HTERT RPE-1 (cell line): ENCODE measurements around the gene PRM2.
"Not testable (repeated sequence)": the region's sequence is repeated elsewhere in the genome, so short reads cannot be mapped to it uniquely, and the experiment has no call there.

Experiments
- in situ Hi-C: fragments of 300-500 bp; cut with MboI; formaldehyde crosslinking; loops from 4 replicates; pipeline ENCODE4 v1.14.3; 2020; ENCODE audit warnings: low sequenced_read_pairs

Gene PRM2

DNA sequence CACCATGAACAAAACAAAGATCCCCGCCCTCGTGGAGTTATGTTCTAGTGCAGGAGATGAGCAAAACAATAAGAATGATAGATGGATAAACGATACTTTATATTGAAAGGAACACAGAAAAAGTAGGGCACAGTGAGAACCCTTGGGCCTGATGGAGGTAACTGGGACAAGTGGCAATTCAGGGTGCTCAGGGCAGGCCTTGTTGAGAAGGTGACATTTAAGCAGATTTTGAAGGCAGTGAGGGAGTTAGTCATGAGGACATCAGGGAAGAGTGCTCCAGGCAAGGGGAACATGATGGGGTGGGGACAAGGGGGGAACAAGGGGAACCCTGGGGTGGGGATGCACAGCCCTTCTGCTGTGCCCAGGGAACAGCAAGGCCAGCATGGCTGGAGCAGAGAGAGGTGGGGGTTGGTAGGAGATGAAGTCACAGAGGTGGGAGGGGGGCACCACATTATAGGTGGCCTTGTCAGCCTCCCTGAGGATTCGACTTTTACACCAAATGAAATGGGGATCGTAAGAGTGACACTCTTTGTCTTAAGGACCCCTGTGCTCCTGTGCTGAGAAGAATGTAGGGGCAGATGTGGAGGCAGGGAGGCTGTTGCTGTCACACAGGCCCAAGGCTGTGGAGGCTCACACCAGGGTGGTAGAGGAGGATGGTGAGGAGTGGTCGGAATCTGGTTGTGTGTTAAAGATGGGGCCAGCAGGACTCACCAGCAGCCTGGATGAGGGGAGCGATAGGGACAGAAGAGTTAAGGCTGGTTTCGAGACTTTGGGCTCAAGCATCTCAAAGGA, 14.0 kb upstream of the PRM2 start:
- in situ Hi-C loops: no loop called here

DNA sequence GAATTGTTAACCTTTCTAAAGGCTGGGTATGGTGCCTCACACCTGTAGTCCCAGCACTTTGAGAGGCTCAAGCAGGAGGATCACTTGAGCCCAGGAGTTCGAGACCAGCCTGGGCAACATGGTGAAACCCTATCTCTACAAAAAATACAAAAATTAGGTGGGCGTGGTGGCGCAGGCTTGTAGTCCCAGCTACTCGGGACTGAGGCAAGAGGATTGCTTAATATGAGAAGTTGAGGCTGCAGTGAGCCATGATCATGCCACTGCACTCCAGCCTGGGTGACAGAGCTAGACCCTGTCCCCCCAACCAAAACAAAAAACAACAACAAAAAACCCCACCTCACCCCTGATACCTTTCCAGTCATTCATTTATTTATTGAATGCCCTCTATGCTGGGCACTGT, 13.4 kb upstream of the PRM2 start:
- in situ Hi-C loops: not testable (repeated sequence)

GRCh38 chr16:11289202-11289601, 12.9 kb upstream of the PRM2 start:
- in situ Hi-C loops: no loop called here

DNA sequence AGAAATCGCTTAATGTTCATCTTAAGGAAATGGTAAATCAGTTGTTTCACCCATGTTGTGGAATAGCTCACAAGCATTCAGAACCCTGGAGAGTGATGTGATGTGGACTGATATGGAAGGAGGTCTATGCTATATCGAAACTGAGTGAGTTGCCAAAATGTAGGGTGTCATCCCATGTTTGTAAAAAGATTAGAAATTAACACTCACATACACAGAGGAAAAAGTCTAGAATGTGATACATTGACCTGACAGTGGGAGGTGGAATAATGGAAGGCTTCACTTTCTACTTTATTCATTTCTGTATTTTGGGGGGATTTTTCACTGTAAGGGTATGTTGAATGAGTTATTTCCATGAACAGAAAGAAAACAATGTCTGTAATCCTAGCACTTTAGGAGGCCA, 9.6 kb upstream of the PRM2 start:
- in situ Hi-C loops: no loop called here

GRCh38 chr16:11283820-11284248, 7.6 kb upstream of the PRM2 start:
- in situ Hi-C loops: no loop called here

DNA sequence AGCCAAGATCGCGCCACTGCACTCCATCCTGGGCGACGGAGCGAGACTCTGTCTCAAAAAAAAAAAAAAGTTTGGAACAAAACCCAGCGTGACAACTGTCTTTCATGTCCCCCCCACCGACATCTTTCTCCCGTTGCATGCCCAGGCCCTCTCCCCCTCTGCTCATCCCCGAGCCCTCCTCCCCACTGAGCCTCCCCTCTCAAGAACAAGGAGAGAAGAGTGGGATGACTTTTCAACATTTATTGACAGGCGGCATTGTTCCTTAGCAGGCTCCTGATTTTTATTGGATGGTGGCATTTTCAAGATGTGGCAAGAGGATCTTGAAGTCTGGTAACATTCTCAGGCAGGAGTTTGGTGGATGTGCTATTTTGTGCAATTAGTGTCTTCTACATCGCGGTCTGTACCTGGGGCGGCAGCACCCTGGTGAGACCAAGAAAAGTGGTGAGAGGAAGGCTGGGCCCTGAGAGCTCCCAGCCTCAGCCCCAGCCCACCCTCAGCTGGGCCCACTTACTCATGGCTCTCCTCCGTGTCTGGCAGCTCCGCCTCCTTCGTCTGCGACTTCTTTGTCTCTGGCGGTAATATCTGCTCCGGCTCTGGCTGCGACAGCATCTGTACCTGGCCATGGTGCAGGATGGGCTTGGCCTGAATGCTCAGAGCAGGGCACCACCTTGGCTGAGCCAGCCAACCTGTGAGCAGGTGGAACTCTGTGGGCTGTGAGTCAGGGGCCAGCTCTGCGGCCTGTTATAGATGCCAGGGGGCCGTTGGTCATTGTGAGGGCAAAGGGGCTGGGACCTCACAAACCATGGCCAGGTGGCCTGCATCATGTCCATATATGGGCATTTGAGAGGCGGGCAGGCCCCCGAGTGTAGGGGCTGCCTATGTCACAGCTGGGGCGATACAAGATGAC, 4.6 kb upstream of the PRM2 start, which contains the start of gene PRM1:
PRM1 (minus strand) TSS at position 715 of the 907 bp plus-strand sequence; CDS start at position 623, 92 bp downstream.
- in situ Hi-C loops: no loop called here

GRCh38 chr16:11278681-11279628, 2.7 kb upstream of the PRM2 start:
- in situ Hi-C loops: no loop called here

DNA sequence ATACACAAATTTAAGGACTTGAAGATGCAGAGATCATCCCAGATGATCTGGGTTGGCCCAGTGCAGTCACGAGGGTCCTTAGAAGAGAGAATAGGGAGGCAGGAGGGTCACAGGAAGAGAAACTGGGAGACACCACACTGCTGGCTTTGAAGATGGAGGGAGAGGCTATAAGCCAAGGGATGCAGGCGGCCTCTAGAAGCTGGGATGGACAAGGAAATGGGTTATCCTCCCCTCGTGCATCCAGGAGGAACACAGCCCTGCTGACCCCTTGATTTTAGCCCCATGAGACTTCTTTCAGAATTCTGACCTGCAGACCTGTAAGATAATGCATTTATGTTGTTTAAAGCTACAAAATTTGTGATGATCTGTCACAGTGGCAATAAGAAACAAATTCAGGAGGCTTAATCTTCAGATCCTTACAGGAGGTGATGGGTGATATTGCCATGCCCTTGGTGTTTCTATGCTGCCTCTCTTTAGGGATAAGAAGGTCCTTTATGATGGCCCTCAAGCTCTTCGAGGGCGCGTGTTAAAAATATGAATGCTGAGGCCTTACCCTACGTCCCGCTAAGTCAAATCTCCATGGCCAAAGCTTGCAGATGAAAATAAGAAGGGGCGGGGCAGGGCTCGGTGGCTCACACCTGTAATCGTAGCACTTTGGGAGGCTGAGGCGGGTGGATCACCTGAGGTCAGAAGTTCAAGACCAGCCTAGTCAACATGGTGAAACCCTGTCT, 1.5 kb upstream of the PRM2 start:
- in situ Hi-C loops: no loop called here

DNA sequence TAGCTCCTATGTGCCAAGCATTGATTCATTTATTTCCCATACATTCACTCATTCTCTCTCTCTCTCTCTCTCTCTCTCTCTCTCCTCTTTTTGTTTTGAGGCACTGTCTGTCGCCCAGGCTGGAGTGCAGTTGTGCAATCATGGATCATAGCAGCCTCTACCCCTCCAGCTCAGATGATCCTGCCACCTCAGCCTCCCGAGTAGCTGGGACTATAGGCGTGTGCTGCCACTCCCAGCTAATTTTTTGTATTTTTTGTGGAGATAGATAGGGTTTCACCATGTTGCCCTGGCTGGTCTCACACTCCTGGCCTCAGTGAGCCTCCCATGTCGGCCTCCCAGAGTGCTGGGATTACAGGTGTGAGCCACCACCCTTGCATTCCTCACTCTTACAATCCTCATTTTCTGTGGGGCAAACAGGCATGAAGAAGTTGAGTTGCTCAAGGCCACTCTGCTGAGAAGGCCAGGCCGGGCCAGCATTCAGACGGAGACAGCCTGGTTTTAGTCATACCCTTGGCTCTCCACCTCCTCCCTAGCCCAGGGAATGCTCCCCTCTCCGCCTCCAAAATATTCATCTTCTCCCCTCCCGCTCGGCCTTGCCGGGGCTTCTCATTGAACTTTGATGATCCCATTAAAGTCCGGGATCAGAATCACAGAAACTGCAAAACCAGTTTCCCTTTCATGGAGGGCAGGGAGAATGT, 765 bp upstream of the PRM2 start:
- in situ Hi-C loops: no loop called here

GRCh38 chr16:11274964-11275363, 1.3 kb downstream of the PRM2 start:
- in situ Hi-C loops: no loop called here

DNA sequence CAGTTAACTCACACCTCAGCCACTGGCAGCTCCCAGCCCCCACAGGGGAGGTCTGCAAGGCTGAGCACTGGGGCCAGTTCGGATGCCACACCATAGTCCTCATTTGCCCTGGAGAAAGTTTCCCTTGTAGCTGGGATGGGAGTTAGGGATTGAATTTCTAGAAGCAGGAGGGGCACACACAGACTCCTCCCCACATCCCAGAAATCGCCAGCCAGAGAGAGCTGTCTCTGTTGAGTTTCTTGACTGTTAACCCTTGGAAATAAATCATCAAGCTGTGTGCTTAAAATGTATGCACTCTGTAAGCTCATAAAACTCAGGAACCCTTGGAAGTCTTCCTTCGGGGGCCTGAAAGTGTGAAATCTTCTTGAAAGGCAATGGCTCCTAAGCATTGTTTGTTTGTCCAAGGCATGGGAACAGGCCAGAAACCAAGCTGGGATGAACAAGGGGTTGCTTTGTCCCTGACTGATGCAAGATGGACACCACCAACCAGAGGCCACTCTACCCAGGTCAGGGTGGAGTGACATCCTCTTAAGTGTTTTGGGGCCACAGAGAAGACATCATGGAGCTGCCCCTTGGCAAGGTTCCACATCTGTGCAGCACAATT, 2.5 kb downstream of the PRM2 start:
- in situ Hi-C loops: no loop called here

- in situ Hi-C loops: no loop called here
Measured at GRCh38 chr16:11272921-11273720, 3.2 kb downstream of the PRM2 start, which contains the start of gene PRM3. PRM3 (minus strand) TSS chr16:11273629; CDS start chr16:11273595, 34 bp downstream.

- in situ Hi-C loops: no loop called here
Measured at GRCh38 chr16:11272484-11272883, 3.8 kb downstream of the PRM2 start.

DNA sequence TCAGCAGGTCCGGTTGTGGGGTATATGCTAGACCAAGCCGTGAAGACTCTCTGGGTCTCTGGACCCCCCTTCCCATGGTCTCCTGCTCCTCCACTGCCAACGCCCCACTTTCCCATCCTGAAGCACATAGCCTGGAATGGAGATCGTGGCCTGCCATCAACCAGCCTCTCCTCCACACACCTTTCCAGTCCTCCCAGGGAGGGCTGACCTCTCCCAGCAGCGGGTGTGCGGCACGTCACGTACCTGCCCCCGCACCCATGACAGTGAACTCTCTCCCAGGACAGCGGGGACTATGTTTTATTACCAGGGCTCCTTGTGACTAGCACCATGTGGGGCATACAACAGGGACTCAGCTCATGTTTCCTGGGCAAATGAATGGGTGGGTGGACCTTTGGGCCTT, 4.7 kb downstream of the PRM2 start:
- in situ Hi-C loops: no loop called here

GRCh38 chr16:11270602-11271162, 5.6 kb downstream of the PRM2 start:
- in situ Hi-C loops: no loop called here

DNA sequence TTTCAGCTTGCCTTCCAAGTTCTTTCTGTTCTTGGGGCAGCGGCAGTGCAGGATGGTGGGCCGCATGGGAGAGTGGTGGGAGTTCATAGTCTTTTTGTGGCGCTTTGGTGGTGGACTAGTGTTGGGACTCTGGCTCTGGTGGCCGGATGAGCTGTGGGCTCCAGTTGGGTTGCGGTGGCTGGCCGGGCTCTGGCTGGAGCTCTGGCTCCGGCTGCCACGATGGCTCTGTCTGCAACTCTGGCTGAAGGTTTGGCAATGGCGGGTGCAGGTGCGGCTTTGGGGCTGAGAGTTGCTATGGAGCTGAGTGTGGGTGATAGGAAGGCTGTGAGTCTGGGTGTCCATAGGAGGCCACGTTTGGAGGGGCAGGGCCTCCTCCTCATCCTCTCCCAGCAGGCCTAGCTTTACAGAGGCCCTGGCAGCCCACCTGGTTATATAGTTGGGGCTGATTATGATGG, 7.3 kb downstream of the PRM2 start, which contains the start of gene TNP2:
TNP2 (minus strand) TSS at position 405 of the 455 bp plus-strand sequence; CDS start at position 342, 63 bp downstream.
- in situ Hi-C loops: no loop called here

- in situ Hi-C loops: no loop called here
Measured at GRCh38 chr16:11265124-11265523, 11.2 kb downstream of the PRM2 start.
